ENCODE data around the gene PSMD1. TPM values are rescaled to one million over a fixed set of nuclear protein-coding genes. Genes with fewer than 3 reads are reported as not detected.

The PSMD1 gene
- total and polyA plus RNA-seq, 2 donors (not counting 3 experiments of a cell fraction or from before 2014, with no cell fraction given) = 163 to 209 TPM

- ChIA-PET POLR2A (no interaction called here), CTCF (interaction anchor here (0.8 to 3.3 kb wide), 4 partner anchors 24 to 65 kb away, joined by 3 to 11 read pairs (median 4); no protein-coding TSS in a partner anchor)
- dilution Hi-C loops (cut with MboI; ENCODE audit: extremely low pct_ligation_motif_present, low sequenced_read_pairs) (no loop called here), intact Hi-C loops (cut with micrococcal nuclease) (no loop called here)
- no peak for FAIRE-seq
- no TSS peak for BruUV-seq (replicated peaks)
- peaks cover 21% of the 10 kb centered on the region for H3K79me2 ChIP-seq (ENCODE audit: control insufficient read depth, insufficient read depth, low read length)
- H3K4me3 ChIP-seq (replicated peaks in 1 of 3; ENCODE audit: insufficient read depth in 1 of 3, low read depth in 1 of 3, low read length in 3 of 3) = no peak overlapping the region
- H2AFZ ChIP-seq (ENCODE audit: low read depth, low read length) = no peak overlapping the region
- no peak for DNase-seq (ENCODE audit: low read depth, low spot score)
- no peaks in the 10 kb centered on the region for H3K27me3 ChIP-seq (ENCODE audit: control insufficient read depth in 2 of 2, insufficient read depth in 2 of 2, low read length in 2 of 2)
- H3K36me3 ChIP-seq (ENCODE audit: control insufficient read depth in 2 of 2, extremely low read depth in 1 of 2, insufficient read depth in 2 of 2, low read length in 2 of 2) = no peaks in the 10 kb centered on the region
- H3K9me3 ChIP-seq (replicated peaks; ENCODE audit: control insufficient read depth, insufficient read depth, low read length) = no peaks in the 10 kb centered on the region
- no peak overlapping the region for H3K27ac ChIP-seq (ENCODE audit: insufficient read depth, low read depth, low read length)
- no peak overlapping the region for H3K9ac ChIP-seq (replicated peaks; ENCODE audit: extremely low read depth, insufficient read depth, low read length)
- peaks cover 48% of the 10 kb centered on the region for H3K4me1 ChIP-seq (ENCODE audit: control insufficient read depth, extremely low read depth, insufficient read depth, low read length)
- no peaks in the 10 kb centered on the region for H4K20me1 ChIP-seq (replicated peaks; ENCODE audit: control insufficient read depth, extremely low read depth, insufficient read depth, low read length)
- TF ChIP-seq JUN (IDR thresholded peaks at IDR 0.05; ENCODE audit: borderline replicate concordance, insufficient read depth, insufficient read length, low read depth) (no peak), MYC (IDR thresholded peaks at IDR 0.05; ENCODE audit: low read depth, low read length) (no peak), POLR2AphosphoS5 (IDR thresholded peaks at IDR 0.05; ENCODE audit: insufficient read depth, low read depth, low read length) (no peak), GATA2 (IDR thresholded peaks at IDR 0.05; ENCODE audit: insufficient read depth, insufficient read length, low read depth, low read length) (no peak), MAX (IDR thresholded peaks at IDR 0.05; ENCODE audit: insufficient read depth, insufficient read length) (no peak), FOS (IDR thresholded peaks at IDR 0.05; ENCODE audit: borderline replicate concordance, insufficient read depth, low read length) (no peak), EZH2 (IDR thresholded peaks at IDR 0.05; ENCODE audit: borderline replicate concordance, low read depth, low read length, severe bottlenecking) (no peak), CTCF (IDR thresholded peaks at IDR 0.05; ENCODE audit: extremely low read depth in 1 of 2, insufficient read depth in 1 of 2, low read depth in 1 of 2, low read length in 2 of 2) (no peak), POLR2A (IDR thresholded peaks at IDR 0.05; ENCODE audit: low read depth, low read length) (no peak)
- H3K9me1 ChIP-seq (replicated peaks; ENCODE audit: control insufficient read depth, extremely low read depth, insufficient read depth, low read length) = no peaks in the 10 kb centered on the region
- H3K4me2 ChIP-seq (ENCODE audit: insufficient read depth, low read length) = no peak overlapping the region
These were observed 71.3 kb downstream of the PSMD1 start for GRCh38 chr2:231127936-231128335.
